NCI-H2107 (cell line): ENCODE results near the gene KRT76.

Source experiments
- DNase-seq: peaks from one replicate; lab custom pipeline; 2025; lab: John Stamatoyannopoulos, UW

KRT76 gene

DNA sequence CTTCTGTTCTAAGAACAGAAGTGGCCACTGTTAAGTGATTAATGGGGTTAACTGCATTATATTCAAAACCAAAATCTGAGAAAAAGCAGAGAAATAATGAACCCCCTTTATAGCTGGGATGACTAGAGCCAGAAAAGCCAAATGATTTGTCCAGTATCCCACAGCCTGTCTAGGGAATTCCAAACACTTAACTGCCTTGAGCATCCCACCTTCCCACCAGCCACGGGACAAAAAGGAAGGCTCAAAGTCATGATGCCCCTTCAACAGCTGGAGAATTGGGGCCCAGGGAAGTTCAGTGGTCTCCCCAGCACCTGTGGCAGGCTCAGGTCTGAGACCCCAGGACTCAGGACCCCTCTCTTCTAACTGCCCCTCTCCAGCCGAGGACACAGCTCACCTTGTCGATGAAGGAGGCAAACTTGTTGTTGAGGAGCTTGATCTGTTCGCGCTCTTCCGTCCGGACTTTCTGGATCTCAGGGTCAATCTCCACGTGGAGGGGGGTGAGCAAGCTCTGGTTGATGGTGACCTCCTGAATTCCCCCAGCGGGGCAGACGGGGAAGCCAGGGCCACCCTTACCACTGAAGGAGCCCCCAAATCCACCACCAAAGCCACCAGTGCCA lies 36.2 kb upstream of the KRT76 start:
- no peak for DNase-seq

GRCh38 chr12:52812749-52813148 lies 35.6 kb upstream of the KRT76 start:
- no peak for DNase-seq

DNA sequence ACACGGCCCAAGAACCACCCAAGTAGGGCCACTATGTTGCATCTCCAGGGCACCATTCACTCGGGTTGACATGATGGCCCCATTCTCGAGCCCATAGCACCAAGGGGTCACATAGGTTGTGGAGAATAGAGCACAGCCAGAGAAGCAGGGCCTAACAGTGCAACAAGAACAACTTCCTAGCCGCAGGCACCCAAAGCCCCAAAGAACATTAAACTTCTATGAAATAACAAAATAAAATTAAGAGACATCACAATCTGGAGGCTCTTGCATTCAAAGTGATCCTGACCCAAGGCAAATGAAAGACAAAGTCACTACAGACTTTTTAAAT lies 34.9 kb upstream of the KRT76 start:
- no peak for DNase-seq

GRCh38 chr12:52811191-52812072 lies 34.3 kb upstream of the KRT76 start:
- no peak for DNase-seq

DNA sequence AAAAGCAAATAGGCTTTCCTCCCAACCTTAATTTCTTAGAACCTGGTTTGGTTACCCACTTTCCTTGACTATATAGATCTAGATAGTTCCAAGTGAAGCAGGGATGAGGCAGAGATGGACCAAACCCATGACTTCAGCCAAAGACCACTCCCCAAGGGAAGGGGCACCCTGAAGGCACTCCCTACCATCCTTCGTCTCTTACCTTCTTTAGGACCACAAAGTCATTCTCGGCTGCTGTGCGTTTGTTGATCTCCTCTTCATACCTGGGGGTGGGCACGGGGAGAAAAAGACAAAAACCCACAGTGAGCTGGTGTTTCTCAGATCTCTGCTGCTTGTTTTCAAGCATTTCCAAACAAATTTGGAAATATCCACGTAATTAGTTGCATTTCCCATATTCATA lies 33.4 kb upstream of the KRT76 start:
- no peak for DNase-seq

DNA sequence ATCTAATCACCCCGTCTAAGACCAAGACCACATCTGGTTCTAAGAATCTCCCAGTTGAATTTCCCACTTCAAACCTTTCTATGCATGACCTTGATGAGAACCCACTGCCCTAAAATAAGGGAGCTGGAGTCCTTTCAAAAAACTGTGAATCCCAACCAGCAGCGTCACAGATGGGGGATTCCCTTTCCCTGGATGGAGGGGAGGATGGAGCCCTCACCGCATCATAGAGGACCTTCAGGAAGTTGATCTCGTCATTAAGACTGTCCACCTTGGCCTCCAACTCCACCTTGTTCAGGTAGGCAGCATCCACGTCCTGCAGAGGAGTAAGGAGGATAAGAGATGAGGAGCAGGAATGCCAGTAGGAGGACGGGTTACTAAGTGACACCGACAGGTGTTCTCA lies 32.0 kb upstream of the KRT76 start:
- no peak for DNase-seq

- no peak for DNase-seq
These were observed 31.5 kb upstream of the KRT76 start for GRCh38 chr12:52808573-52809160.

GRCh38 chr12:52807544-52808470 lies 30.7 kb upstream of the KRT76 start:
- DNase-seq, result no peak

DNA sequence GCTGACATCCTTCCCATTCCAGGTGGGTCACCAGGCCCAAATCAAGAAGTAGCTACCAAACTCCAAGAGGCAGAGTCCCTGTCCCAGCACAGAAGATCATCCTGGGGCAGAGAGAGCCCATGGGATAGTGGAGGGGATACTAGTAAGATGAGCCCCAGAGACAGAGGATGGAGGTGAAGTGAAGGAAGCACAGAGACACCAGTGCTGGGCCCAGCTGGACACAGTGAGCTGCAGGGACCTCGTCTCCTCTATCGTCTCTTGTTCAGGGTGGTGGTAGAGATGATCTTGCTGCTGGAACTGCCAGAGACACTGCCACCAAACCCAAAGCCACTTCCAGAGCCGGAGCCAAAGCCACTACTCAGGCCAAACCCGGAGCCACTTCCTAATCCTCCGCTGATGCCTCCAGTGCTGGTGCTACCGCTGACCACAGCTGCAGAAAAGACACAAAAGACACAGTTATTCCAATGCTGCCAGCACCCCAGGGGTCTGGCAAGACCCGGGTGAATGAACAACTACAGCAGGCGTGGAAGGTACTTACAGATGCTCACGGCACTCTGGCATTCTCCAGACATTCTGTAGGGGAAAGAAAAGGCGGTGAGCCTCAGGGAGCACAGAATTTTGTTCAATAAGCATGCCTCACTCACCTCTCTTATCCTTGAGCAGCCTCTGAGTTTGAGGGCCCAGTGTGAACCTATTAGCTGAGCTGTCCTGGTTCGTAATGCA lies 29.8 kb upstream of the KRT76 start:
- DNase-seq, result no peak

DNA sequence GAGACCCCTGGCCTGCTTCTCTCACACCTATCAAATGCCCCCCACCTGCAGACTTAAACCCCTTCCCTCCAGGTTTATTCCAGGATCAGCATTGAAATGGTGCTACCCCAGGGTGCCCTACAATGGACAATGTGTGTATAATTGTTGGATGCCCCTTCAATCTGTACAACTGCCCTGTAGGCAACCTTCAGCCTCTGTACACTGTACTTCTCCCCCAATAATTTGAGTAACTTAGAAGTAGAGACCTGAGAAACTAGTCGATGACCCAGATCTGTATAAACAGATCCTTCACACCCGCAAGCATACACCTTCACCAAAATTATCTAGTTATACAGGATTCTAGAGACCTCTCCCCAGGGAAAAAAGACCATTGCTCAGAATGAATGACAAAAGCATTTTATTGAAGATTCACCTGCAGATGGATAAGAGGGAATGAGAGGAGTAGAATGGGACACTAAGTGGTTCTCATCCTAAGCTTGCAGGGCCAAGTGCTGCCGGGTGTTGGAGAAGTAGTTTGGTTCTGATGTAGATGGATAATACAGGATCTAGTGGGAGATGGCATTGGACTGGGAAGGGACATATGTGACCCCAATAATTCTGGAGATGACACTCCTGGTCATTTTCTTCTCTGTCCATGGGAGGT lies 29.1 kb upstream of the KRT76 start:
- no peak for DNase-seq

GRCh38 chr12:52805739-52806138 lies 28.6 kb upstream of the KRT76 start:
- no peak for DNase-seq

DNA sequence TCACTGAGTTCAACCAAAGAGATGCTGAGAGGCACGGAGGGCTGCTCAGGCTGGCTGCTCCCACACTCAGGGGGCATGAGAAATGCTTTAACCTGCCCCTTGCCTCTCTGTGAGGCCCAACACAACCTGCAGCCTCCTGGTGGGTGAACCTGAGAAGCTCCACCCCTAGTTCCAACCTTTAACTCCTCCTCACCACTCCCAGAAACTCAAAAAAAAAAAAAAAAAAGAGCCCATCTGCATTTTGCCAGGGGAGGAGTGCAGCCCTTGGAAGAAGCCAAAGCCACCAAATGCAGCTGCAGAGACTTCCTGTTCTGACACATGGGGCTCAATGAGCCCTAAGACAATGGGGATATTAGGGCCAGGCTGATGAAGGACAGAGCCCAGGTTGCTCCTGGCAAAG lies 27.9 kb upstream of the KRT76 start:
- DNase-seq, result no peak

DNA sequence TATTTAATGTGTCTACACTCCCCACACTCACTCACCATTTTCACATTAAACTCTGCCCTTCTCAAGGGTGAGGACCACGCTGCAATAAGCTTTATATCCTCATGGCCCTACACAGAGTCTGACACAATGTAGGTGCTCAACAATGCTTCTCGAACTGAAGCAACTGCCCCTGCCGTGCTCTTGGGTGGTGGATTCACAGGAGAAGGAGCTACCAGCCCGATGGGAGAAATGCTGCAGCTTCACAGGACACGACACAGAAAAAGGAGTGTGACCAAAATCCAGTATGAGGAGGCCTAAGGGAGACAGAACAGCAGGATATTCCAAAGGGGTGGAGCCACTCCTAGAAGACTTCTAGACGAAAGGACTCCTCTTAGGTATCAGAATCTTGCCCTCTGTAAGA lies 25.3 kb upstream of the KRT76 start:
- no peak for DNase-seq

DNA sequence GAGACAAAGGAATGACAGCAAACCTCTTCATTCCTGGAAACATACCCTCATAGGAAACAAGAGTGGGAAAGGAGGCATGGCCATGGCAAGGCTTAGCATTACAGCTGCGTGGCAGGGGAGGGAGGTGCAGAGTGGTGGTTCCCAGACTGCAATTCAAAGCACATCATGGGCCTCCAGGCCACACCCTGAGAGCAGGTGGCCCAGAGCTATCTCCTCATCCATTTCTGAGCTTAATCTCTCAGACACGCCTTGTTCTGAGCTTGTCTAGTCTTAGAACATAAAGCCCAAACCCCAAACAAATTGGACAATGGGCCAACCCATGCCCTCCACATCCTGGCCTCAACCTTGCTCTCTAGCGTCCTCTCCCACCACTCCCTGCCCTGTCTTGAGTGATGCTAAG lies 24.6 kb upstream of the KRT76 start:
- no peak for DNase-seq

GRCh38 chr12:52800259-52800917 lies 23.2 kb upstream of the KRT76 start:
- DNase-seq, result no peak

- no peak for DNase-seq
These were observed 22.5 kb upstream of the KRT76 start for GRCh38 chr12:52799505-52800211.

DNA sequence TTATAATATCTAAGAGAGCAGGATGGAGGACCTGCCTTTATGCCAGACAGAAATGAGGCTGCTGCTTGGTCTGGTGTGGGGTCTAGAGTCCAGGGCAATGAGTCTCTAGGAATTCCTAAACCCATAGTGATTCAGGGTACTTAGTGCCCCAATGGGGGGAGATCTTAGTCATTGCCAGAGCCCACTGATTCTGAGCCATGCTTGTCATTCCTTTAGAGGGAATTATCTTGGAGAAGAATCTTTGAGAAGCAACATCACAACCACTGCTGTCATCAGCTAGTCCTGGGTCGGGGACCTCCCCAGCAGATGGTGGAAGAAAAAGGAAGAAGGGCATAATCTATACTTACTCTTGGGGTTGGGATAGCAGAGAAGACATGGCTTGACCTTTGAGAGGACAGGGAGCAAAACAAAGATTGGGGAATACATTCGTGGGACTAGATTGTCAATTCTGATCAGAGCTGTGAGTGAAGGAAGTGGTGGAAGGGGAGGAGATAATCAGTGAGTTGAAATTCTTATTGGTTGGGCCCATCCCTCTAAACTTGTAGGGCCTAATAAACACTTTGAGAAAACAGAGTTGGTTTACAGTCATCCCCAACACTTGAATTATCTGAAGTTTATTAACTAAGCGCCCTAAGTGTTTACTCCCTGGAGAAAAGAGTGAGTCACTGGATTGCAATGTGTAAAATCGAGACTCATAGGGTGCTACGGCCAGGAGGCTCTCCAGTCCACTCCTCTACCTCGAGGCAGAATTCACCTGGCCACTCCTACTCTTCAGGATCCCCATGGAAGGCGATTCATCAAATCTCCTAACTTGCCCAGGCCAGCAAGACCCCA lies 21.7 kb upstream of the KRT76 start:
- DNase-seq, result no peak

DNA sequence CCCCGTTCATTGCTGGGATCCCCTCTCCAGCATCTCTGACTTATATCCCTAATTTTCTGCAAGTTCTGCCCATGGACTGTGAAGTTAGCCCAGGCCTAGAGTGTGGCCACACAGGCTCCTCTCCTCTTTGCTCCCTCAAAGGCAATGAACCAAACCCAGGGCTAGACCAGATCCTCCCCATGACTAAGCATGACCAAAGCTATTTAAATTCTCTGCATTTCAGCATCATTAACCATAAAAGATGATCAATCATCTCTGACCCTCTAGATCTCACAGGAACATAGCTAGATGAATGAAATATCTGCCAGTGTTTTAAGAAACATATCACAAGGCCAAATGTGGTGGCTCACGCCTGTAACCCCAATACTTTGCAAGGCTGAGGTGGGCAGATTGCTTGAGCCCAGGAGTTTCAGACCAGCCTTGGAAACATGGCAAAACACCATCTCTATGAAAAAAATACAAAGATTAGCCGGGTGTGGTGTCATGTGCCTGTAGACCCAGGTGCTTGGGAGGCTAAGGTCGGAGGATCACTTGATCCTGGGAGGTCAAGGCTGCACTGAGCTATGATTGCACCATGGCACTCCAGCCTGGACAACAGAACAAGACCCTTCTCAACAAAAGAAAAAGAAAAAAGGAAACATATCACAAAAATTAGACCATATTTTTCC lies 21.0 kb upstream of the KRT76 start:
- no peak for DNase-seq

DNA sequence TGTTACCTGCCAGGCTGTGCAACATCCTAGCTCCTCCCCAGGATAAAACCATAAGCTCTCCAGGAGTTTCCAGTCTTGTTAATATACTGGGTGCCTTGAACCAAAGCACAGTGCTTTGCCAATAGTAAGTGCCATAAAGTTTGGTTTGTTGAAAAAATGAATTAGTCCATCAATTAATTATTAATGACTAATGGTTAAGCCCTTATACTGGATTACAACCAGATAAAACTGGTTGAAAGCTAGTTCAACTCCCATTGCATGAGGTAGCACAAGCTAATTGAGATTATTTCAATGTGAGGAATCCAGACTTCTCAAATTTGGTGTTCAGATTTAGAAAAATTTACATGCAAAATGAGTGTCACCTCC lies 20.4 kb upstream of the KRT76 start:
- no peak for DNase-seq
